ENCODE results near the gene APOBEC3A.
A peak's percentile ranks its signal among the peaks of the same experiment; 100 is the strongest.

APOBEC3A gene

GRCh38 chr22:38957046-38957770 lies at the start of gene APOBEC3A:
APOBEC3A (plus strand) TSS chr22:38957609; CDS start chr22:38957692, 83 bp downstream.
- H3K4me3 ChIP-seq (ENCODE audit: low read depth, low read length), result no peak within 1 kb of the TSS
- H3K36me3 ChIP-seq (ENCODE audit: control insufficient read depth, insufficient read depth, low read length), result no peaks in the 10 kb centered on the region
- H3K27me3 ChIP-seq (ENCODE audit: control insufficient read depth, insufficient read depth, low read length), result no peaks in the 10 kb centered on the region
- H3K9me3 ChIP-seq (ENCODE audit: control insufficient read depth, insufficient read depth, low read length), result no peaks in the 10 kb centered on the region
- no peaks in the 10 kb centered on the region for H3K4me1 ChIP-seq (ENCODE audit: control insufficient read depth, insufficient read depth, low read length)
- no peak within 1 kb of the TSS for H3K9ac ChIP-seq (ENCODE audit: low read depth, low read length)

- Histone ChIP-seq H3K9ac (ENCODE audit: low read depth, low read length) (no peak overlapping the region), H3K36me3 (ENCODE audit: control insufficient read depth, insufficient read depth, low read length) (no peaks in the 10 kb centered on the region), H3K4me3 (ENCODE audit: low read depth, low read length) (no peak overlapping the region), H3K9me3 (ENCODE audit: control insufficient read depth, insufficient read depth, low read length) (no peaks in the 10 kb centered on the region), H3K4me1 (ENCODE audit: control insufficient read depth, insufficient read depth, low read length) (no peaks in the 10 kb centered on the region), H3K27me3 (ENCODE audit: control insufficient read depth, insufficient read depth, low read length) (no peaks in the 10 kb centered on the region)
These were observed 49.6 kb upstream of the APOBEC3A start for GRCh38 chr22:38907767-38908166.

DNA sequence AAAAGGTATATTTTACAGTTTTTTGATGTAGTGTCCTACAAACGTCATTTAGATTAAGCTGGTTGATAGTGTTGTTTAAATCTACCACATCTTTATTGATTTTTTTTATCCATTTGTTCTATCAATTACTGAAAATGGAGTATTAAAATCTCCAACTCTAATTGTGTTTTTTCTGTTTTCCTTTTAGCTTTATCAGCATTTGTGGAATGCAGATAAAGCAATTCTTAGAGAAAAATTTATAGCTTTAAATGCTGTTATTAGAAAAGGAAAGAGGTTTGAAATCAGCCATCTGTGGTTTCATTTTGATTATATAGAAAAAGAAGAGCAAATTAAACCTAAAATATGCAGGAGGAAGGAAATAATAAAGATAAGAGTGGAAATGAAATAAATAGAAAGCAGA lies 46.0 kb upstream of the APOBEC3A start:
- H3K27me3 ChIP-seq (ENCODE audit: control insufficient read depth, insufficient read depth, low read length), result no peaks in the 10 kb centered on the region
- H3K9me3 ChIP-seq (ENCODE audit: control insufficient read depth, insufficient read depth, low read length), result no peaks in the 10 kb centered on the region
- no peaks in the 10 kb centered on the region for H3K36me3 ChIP-seq (ENCODE audit: control insufficient read depth, insufficient read depth, low read length)
- H3K4me3 ChIP-seq (ENCODE audit: low read depth, low read length), result no peak overlapping the region
- no peak overlapping the region for H3K9ac ChIP-seq (ENCODE audit: low read depth, low read length)
- no peaks in the 10 kb centered on the region for H3K4me1 ChIP-seq (ENCODE audit: control insufficient read depth, insufficient read depth, low read length)

- no peak overlapping the region for H3K4me3 ChIP-seq (ENCODE audit: low read depth, low read length)
- no peaks in the 10 kb centered on the region for H3K36me3 ChIP-seq (ENCODE audit: control insufficient read depth, insufficient read depth, low read length)
- H3K9me3 ChIP-seq (ENCODE audit: control insufficient read depth, insufficient read depth, low read length), result no peaks in the 10 kb centered on the region
- no peaks in the 10 kb centered on the region for H3K4me1 ChIP-seq (ENCODE audit: control insufficient read depth, insufficient read depth, low read length)
- no peak overlapping the region for H3K9ac ChIP-seq (ENCODE audit: low read depth, low read length)
- H3K27me3 ChIP-seq (ENCODE audit: control insufficient read depth, insufficient read depth, low read length), result peaks cover under 1% of the 10 kb centered on the region
These were observed 37.7 kb upstream of the APOBEC3A start for GRCh38 chr22:38919631-38920190.

DNA sequence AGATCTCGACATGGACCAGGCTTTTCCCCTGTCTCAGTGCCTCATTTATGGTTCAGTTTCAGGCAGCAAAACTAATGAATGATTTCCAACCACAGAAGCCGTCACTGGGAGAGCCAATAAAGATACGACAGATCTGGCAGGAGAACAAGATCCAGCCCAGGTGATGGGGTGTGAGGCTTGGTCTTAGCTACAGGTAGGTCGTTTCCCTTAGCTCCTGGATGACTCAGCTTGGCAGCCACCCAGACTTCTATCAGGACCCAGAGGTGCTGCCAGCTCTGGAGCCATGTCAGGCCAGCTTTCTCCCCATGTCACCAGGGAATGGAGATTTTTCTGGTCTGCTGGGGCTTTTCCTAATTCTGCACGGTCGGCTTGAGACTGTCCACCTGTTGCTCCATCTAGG lies 36.3 kb upstream of the APOBEC3A start:
- Histone ChIP-seq H3K9ac (ENCODE audit: low read depth, low read length) (no peak overlapping the region), H3K36me3 (ENCODE audit: control insufficient read depth, insufficient read depth, low read length) (no peaks in the 10 kb centered on the region), H3K4me3 (ENCODE audit: low read depth, low read length) (no peak overlapping the region), H3K9me3 (ENCODE audit: control insufficient read depth, insufficient read depth, low read length) (no peaks in the 10 kb centered on the region), H3K27me3 (ENCODE audit: control insufficient read depth, insufficient read depth, low read length) (peaks cover 5% of the 10 kb centered on the region), H3K4me1 (ENCODE audit: control insufficient read depth, insufficient read depth, low read length) (no peaks in the 10 kb centered on the region)

DNA sequence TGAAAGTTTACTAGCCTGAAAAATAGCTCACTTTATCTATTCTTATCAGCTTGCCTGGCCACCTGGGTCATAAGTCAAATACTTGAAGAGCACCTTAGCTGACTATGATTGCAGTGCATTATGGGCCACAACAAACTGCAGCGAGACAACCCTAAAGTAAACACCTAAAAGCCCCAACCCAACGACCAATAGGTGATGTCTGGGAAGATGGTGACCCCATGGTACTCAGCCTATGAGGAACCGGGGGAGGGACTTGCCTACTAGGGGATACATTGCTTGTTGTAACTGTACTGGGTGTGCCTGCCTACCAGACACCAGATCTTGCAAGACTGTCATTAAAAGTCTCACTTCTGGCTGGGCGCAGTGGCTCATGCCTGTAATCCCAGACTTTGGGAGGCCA lies 35.6 kb upstream of the APOBEC3A start:
- H3K4me1 ChIP-seq (ENCODE audit: control insufficient read depth, insufficient read depth, low read length), result no peaks in the 10 kb centered on the region
- H3K9ac ChIP-seq (ENCODE audit: low read depth, low read length), result no peak overlapping the region
- H3K36me3 ChIP-seq (ENCODE audit: control insufficient read depth, insufficient read depth, low read length), result no peaks in the 10 kb centered on the region
- H3K4me3 ChIP-seq (ENCODE audit: low read depth, low read length), result no peak overlapping the region
- no peaks in the 10 kb centered on the region for H3K9me3 ChIP-seq (ENCODE audit: control insufficient read depth, insufficient read depth, low read length)
- H3K27me3 ChIP-seq (ENCODE audit: control insufficient read depth, insufficient read depth, low read length), result peaks cover 5% of the 10 kb centered on the region

GRCh38 chr22:38923463-38924346 lies 33.7 kb upstream of the APOBEC3A start:
- H3K36me3 ChIP-seq (ENCODE audit: control insufficient read depth, insufficient read depth, low read length), result no peaks in the 10 kb centered on the region
- no peak overlapping the region for H3K9ac ChIP-seq (ENCODE audit: low read depth, low read length)
- H3K4me1 ChIP-seq (ENCODE audit: control insufficient read depth, insufficient read depth, low read length), result no peaks in the 10 kb centered on the region
- no peaks in the 10 kb centered on the region for H3K9me3 ChIP-seq (ENCODE audit: control insufficient read depth, insufficient read depth, low read length)
- H3K4me3 ChIP-seq (ENCODE audit: low read depth, low read length), result no peak overlapping the region
- H3K27me3 ChIP-seq (ENCODE audit: control insufficient read depth, insufficient read depth, low read length), result peaks cover 5% of the 10 kb centered on the region

- Histone ChIP-seq H3K36me3 (ENCODE audit: control insufficient read depth, insufficient read depth, low read length) (no peaks in the 10 kb centered on the region), H3K4me3 (ENCODE audit: low read depth, low read length) (no peak overlapping the region), H3K9me3 (ENCODE audit: control insufficient read depth, insufficient read depth, low read length) (no peaks in the 10 kb centered on the region), H3K27me3 (ENCODE audit: control insufficient read depth, insufficient read depth, low read length) (peaks cover 5% of the 10 kb centered on the region), H3K4me1 (ENCODE audit: control insufficient read depth, insufficient read depth, low read length) (no peaks in the 10 kb centered on the region), H3K9ac (ENCODE audit: low read depth, low read length) (no peak overlapping the region)
These were observed 33.0 kb upstream of the APOBEC3A start for GRCh38 chr22:38924347-38924952.

GRCh38 chr22:38925571-38926041 lies 31.8 kb upstream of the APOBEC3A start:
- Histone ChIP-seq H3K9me3 (ENCODE audit: control insufficient read depth, insufficient read depth, low read length) (no peaks in the 10 kb centered on the region), H3K4me3 (ENCODE audit: low read depth, low read length) (no peak overlapping the region), H3K4me1 (ENCODE audit: control insufficient read depth, insufficient read depth, low read length) (no peaks in the 10 kb centered on the region), H3K36me3 (ENCODE audit: control insufficient read depth, insufficient read depth, low read length) (no peaks in the 10 kb centered on the region), H3K9ac (ENCODE audit: low read depth, low read length) (no peak overlapping the region), H3K27me3 (ENCODE audit: control insufficient read depth, insufficient read depth, low read length) (peaks cover 5% of the 10 kb centered on the region)

DNA sequence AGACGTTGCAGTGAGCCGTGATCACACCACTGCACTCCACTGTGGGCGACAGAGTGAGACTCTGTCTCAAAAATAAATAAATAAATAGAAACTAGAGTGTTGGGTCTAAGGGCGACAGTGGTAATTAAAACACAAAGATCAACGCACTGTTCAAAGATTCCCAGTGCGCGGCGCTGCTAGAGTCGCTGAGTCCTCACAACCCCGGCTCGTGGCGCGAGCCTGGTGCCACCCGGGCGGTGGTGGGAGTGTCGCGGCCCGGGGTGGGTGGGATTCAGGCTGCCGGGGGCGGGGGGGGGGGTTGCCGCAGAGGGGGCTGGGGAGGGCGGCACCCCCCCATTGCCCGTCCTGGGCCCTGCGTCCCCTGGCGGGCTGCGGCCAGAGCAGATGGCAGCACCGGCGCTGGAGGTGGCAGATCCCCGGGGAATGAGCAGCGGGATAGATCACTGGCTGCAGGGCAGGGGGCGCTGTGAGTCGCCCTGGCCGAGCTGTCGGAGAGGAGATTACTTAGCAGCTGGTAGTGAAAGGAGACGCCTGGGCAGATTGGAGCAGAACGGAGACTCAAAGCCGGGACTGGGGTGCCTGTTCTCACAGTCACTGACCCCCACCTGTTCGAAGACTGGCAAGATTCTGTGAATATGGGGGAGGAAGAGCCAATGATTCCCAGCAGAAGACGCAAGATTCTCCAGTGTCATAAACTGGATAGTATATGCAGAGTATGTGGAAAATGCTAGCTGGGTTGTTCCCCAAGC lies 30.2 kb upstream of the APOBEC3A start:
- H3K36me3 ChIP-seq (ENCODE audit: control insufficient read depth, insufficient read depth, low read length), result no peaks in the 10 kb centered on the region
- H3K9me3 ChIP-seq (ENCODE audit: control insufficient read depth, insufficient read depth, low read length), result no peaks in the 10 kb centered on the region
- no peaks in the 10 kb centered on the region for H3K4me1 ChIP-seq (ENCODE audit: control insufficient read depth, insufficient read depth, low read length)
- H3K27me3 ChIP-seq (ENCODE audit: control insufficient read depth, insufficient read depth, low read length), result peaks cover 5% of the 10 kb centered on the region
- H3K4me3 ChIP-seq (ENCODE audit: low read depth, low read length), result peak overlapping the region; percentile 30
- no peak overlapping the region for H3K9ac ChIP-seq (ENCODE audit: low read depth, low read length)

- Histone ChIP-seq H3K9ac (ENCODE audit: low read depth, low read length) (no peak overlapping the region), H3K9me3 (ENCODE audit: control insufficient read depth, insufficient read depth, low read length) (no peaks in the 10 kb centered on the region), H3K4me3 (ENCODE audit: low read depth, low read length) (no peak overlapping the region), H3K4me1 (ENCODE audit: control insufficient read depth, insufficient read depth, low read length) (no peaks in the 10 kb centered on the region), H3K36me3 (ENCODE audit: control insufficient read depth, insufficient read depth, low read length) (no peaks in the 10 kb centered on the region), H3K27me3 (ENCODE audit: control insufficient read depth, insufficient read depth, low read length) (peaks cover 2% of the 10 kb centered on the region)
These were observed 26.9 kb upstream of the APOBEC3A start for GRCh38 chr22:38930512-38930911.
